Activated CD8-positive, alpha-beta memory T cell treated with anti-CD3 and anti-CD28 coated beads, Interleukin-2, amount 50 U/mL, for 1 hour (primary cell): Measurements from ENCODE around the gene PSMA4.
A peak's percentile ranks its signal among the peaks of the same experiment; 100 is the strongest.
"Not testable (repeated sequence)": the region's sequence is repeated elsewhere in the genome, so short reads cannot be mapped to it uniquely, and the experiment has no call there.

Experiments
- DNase-seq: peaks from one replicate; pipeline ENCODE4 v3.0.0-alpha.2; 2020; ENCODE audit errors: extremely low read depth

Gene PSMA4

GRCh38 chr15:78540141-78540870, at the start of gene PSMA4:
Gene PSMA4, plus strand, starts transcription at chr15:78540444. Its CDS starts 1,484 bp downstream, at chr15:78541928.
- peak; percentile 88 for DNase-seq

DNA sequence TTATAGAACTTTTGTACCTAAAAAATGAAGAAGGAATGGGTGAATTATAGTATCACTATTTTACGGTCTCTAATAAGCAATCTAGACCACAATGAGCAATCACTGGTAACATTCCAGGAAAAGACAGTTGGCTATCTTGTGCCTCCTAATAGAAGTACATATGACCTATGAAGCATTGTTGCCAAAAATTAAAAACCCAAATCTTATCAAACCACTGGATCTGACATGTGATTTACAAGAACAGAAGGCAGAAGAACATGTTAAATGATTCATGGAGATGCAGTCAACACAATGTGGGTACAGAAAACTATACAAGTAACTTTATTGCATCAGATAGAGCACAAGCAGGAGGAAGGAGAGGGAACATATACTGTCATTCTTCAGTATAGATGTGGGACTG, 47.4 kb upstream of the PSMA4 start:
- DNase-seq, result no peak

DNA sequence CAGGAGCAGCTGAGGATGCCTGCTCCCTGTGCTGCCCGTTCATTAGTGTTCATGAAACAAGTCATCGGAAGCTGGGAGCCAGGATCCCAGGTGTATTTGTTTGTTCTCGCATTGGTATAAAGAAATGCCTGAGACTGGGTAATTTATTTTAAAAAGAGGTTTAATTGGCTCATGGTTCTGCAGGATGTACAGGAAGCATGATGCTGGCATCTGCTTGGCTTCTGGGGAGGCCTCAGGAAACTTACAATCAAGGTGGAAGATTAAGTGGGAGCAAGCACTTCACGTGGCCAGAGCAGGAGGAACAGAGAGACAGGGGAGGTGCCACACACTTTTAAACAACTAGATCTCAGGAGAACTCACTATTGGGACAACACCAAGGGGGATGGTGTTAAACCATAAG, 38.4 kb upstream of the PSMA4 start:
- no peak for DNase-seq

DNA sequence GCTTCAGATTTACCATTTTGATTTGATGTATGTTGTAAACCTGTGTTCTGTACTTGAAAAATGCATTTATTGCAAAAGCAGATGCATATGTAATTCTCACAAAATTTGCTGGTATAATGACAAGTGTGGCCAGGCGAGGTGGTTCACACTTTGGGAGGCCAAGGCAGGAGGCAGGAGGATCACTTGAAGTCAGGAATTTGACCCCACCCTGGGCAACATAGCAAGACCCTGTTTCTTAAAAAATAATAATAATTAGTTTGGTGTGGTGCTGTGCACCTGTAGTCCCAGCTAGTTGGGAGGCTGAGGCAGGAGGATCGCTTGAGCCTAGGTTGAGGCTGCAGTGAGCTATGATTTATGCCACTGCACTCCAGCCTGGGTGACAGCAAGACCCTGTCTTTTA, 37.6 kb upstream of the PSMA4 start:
- DNase-seq, result no peak

DNA sequence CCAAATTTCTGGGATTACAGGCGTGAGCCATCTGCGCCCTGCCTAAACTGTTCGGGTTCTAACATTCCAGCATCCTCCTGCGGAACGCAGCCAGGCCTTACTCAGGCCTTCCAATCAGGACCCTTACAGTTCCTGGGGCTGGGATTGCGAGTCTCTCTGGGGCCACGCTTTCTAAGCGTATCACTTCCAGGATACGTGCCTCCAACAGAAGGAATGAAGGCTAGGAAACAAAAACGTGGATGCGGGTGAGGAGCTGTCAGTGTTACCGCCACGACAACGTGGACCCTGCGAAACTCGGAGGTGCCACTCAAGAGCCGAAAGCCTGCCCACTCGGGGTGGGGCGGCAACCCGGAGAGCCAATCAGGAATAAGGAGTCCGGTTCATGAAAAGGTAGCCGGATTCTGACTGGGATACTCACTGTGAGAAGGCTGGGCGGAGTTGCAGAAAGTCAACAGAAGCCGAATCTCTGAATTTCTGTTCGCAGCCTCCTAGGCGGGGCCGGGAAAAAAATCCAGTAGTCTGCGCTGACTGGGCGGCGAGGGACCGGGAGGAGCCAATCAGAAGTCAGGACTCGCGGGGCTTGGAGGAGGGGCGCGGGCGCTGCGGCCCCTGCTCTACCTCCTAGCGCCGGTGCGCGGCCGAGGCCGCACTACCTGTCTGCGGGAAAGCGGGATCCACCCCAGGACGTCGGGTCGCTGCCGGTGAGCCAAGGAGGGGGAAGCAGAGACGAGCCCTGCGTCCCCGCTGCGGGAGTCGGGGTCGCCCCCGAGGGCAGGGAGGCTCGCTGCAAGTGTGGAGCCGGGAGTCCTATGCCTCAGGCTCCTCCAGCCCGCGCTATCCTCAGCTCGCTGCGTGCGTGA, 33.0 kb upstream of the PSMA4 start, which contains the start of gene HYKK:
HYKK (plus strand) TSS at position 607 of the 860 bp plus-strand sequence. CDS start 5,512 bp downstream, outside the sequence.
- DNase-seq, result peak; percentile 27

GRCh38 chr15:78507831-78508160, 32.4 kb upstream of the PSMA4 start:
- DNase-seq, result peak; percentile 0

DNA sequence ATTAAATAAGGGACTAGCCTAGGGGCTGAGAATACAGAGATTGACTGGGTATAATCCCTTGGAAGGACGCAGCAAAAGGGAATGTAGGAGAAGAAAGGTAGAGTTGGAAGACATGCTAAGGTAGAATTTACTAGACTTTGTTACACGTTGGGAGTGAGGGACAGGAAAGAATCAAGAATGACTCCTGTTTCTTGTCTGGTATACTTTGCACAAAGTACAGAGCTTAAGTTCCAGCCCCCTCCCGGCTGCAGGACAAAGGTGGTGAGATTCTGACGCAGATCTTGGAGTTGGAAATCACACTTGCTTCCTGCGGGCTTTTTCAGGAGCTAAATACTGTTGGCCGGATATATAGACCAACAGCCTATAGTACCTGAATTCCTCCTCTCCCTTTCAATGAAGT, 32.0 kb upstream of the PSMA4 start:
- no peak for DNase-seq

GRCh38 chr15:78509726-78510312, 30.4 kb upstream of the PSMA4 start:
- no peak for DNase-seq

DNA sequence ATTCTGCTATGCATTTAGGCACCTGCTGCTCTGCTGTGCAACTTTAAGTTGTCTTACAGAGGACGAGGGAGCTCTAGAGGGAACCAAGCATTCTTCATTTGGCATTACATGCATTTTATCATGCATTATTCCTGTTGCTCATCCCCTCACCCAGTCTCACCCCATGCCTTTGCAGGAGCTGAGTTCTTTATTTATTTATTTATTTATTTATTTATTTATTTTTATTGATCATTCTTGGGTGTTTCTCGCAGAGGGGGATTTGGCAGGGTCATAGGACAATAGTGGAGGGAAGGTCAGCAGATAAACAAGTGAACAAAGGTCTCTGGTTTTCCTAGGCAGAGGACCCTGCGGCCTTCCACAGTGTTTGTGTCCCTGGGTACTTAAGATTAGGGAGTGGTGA, 20.2 kb upstream of the PSMA4 start:
- DNase-seq, result not testable (repeated sequence)

DNA sequence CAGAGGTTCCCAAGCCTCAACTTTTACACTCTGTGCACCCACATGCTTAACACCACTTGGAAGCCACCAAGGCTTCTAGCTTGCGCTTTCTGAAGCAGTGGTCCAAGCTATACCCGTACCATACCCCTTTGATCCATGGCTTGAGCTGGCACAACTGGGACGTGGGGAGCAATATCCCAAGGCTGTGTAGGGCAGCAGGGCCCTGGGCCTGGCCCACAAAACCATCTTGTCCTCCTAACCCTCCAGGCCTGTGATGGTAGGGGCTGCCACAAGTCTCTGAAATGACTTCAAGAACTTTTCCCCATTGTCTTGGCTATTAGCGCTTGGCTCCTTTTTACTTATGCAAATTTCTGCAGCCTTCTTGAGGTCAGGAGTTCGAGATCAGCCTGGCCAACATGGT, 16.0 kb upstream of the PSMA4 start:
- DNase-seq, result no peak

GRCh38 chr15:78527325-78527724, 12.9 kb upstream of the PSMA4 start:
- no peak for DNase-seq

- no peak for DNase-seq
These were observed 6.9 kb upstream of the PSMA4 start for GRCh38 chr15:78533331-78533730.

- DNase-seq, result no peak
These were observed 4.1 kb upstream of the PSMA4 start for GRCh38 chr15:78536134-78536533.

DNA sequence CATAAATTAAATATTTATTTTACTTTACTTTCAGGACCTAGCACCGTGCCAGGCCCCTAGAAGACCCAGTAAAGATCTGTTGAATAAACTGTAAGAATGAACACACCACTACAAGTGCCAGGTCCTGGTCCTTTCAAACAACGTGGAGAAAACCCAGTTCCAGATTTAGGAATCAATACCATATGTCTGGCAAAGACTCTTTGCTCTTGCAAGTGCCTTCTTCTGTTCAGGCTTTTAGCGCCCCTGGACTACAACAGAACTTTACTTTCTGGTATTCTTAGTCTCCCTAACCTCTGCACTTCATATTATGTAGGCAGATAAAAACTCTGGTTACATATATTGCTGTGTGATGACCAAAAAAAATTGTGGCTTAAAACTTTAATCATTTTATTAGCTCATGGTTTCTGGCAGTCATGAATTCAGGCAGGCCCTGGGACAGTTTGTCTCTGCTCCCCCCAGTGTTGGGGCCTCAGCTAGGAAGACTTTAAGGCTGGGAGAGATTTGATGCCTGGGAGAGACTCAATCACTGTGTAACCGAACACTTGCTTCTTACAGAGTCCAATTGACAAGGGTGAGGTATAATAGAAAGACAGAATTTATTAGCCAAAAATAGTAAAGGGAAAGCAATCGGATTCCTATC, 2.9 kb upstream of the PSMA4 start:
- no peak for DNase-seq

DNA sequence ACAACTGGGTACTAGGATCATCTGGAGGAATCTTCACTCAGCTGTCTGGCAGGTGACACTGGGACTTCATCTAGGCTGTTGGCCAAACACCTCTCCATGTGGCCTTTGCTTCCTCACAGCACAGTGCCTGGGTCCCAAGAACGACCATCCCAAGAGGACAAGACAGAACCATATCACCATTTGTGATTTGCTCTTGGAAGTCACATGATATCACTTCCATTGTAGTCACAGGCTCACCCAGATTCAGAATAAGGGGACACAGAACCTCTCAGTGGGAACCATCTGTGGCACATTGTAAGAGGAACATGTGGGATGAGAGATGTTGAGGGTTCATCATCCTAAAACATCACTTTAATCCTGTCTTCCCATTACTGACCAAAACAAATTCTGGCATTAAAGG, 1.9 kb upstream of the PSMA4 start:
- DNase-seq, result no peak

- not testable (repeated sequence) for DNase-seq
These were observed 642 bp upstream of the PSMA4 start for GRCh38 chr15:78539464-78540140.

DNA sequence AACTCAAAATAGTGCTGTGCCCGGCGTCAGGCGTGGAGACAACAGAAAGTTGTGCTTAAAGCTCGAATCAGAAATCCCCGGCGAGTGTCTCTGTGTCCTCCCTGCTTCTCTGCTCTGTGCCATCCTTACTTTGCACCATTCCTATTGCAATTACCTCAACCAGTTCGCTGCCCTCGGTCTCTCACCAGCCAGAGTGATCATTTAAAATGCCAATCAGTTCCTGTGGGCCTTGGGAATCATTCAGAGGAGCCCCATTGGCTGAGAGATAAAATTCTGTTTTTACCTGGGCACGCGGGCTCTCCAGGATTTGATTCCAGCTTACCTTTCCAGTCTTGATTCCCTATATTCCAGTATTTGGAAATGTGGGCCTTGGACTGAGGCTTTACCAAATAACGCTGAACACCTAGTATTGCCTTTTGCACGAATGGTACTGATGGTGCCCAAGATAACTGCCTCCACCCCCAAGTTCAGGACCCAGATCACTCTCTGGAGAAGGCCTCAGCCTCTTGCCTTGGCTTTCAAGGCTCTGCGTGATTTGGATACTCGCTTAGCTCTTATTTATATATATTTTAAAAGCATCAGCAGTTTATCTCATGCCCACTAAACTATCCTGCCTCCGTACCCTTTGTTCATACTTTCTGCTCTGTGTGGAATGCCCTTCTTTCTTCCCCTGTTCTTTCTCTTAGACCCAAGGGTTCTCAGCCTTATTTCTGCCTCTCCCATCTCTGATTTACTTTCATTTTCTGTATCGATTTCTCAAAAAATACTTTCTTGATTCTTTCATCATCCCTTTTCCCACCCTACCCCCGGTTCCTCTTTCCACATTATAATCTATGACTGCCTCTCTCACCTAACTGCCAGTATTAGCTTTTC, 863 bp downstream of the PSMA4 start:
- no peak for DNase-seq

- DNase-seq, result no peak
These were observed 1.4 kb downstream of the PSMA4 start for GRCh38 chr15:78541744-78542034.

DNA sequence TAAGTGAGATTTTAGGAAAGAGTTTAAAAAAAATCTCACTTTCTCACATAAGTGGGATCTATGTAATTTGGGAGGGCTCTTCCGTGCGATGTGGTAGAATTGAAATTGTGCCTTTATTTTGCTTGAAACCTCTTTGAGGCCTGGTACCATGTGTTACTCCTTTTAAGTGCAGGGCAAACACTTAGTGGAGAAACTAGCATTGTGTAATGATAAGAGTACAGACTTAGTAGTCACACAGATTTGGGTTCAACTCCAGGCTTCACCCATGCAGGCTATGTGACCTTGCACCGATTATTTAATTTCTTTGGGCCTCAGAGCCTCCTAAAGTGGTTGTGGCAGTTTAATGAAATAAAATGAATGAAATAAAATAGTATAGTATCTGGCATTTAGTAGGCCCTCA, 2.4 kb downstream of the PSMA4 start:
- DNase-seq, result no peak

- no peak for DNase-seq
These were observed 9.9 kb downstream of the PSMA4 start for GRCh38 chr15:78550194-78550593.

GRCh38 chr15:78550815-78551214, 10.6 kb downstream of the PSMA4 start:
- DNase-seq, result no peak
